ENCODE results near the gene CPT2. TPM values are rescaled to one million over a fixed set of nuclear protein-coding genes. Genes with fewer than 3 reads are reported as not detected.

The CPT2 gene
- total and polyA plus RNA-seq, 9 of the 15 experiments (the other 6 are each of a cell fraction or from before 2014, with no cell fraction given), result 7.6 to 25.1 (median 16.8) TPM

DNA sequence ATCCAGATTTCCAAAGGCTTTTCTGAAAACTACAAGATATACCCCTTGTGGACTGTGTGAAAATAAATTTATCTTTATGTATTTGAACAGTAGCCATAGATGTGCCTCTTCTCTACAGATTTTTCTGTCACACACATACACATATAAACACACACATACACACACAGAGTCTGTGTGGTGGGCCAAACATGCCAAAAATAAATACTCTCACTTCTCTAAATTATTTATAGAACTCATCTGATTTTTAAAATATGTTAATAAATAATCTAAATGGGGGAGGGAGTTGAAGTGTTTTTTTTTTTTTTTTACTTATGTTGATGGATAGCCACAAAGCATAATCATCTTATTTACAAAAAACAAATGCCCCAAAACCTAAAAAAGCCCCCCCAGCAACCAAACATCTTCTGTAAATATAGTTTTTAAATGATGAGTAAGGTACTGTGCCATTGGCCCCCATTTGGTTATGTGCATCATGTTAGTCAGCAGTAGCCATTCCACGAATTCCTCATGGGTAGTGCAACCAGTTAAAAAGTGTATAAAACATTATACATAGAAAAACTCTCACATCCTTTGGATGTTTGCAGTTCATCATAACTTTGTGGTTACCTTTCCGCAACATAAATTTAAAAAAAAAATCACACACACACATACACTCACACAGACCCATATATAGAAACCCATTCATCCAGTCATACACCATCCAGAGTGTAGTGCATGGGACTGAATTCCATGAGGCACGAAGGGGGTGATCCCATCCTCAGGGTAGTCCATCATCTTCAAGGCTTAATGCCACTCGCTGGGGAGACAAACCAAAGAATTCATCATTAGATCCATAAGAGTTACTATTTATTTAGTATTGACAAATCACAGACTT is 49.9 kb downstream of the CPT2 start:
- DNase-seq (ENCODE audit: extremely low read depth in 1 of 4, low spot score in 3 of 4) (no peak), FAIRE-seq (no peak), ATAC-seq (no peak)
- H3K27me3 ChIP-seq (ENCODE audit: control insufficient read depth in 2 of 2, insufficient read depth in 2 of 2, low read length in 2 of 2), result no peaks in the 10 kb centered on the region
- H3K79me2 ChIP-seq (ENCODE audit: control insufficient read depth, insufficient read depth, low read length), result no peaks in the 10 kb centered on the region
- intact Hi-C loops (cut with micrococcal nuclease), result no loop called here
- H3K9me3 ChIP-seq (replicated peaks; ENCODE audit: control insufficient read depth, insufficient read depth, low read depth, low read length), result no peaks in the 10 kb centered on the region
- in situ Hi-C loops (cut with MboI), result no loop called here
- ChIA-PET CTCF (ENCODE audit: low intra/inter-chr PET ratio) (no interaction called here), POLR2A (interaction anchor here (0.6 to 2.3 kb wide), 3 partner anchors 11 to 72 kb away, joined by 3 to 8 read pairs (median 4); no protein-coding TSS in a partner anchor)
- H3K4me3 ChIP-seq, result no peak overlapping the region
- no peak overlapping the region for H3K27ac ChIP-seq (ENCODE audit: extremely low read depth, low read depth, low read length)
- H2AFZ ChIP-seq (ENCODE audit: low read depth, low read length), result no peak overlapping the region
- BruUV-seq (replicated peaks), result no TSS peak
- WGBS (ENCODE audit: insufficient coverage, low coverage, missing lambda C conversion rate), result 92% methylated on average over 4 of the region's 4 CpGs
- no peaks in the 10 kb centered on the region for H3K4me1 ChIP-seq (replicated peaks in 1 of 2; ENCODE audit: control insufficient read depth in 2 of 2, insufficient read depth in 2 of 2, low read length in 2 of 2)
- H3K9me1 ChIP-seq (ENCODE audit: control insufficient read depth, insufficient read depth, low read length), result no peaks in the 10 kb centered on the region
- H3K4me2 ChIP-seq (ENCODE audit: insufficient read depth, low read length), result no peak overlapping the region
- H4K20me1 ChIP-seq (replicated peaks; ENCODE audit: control insufficient read depth, insufficient read depth, low read length), result no peaks in the 10 kb centered on the region
- peaks cover 60% of the 10 kb centered on the region for H3K36me3 ChIP-seq (ENCODE audit: control insufficient read depth, insufficient read depth, low read length)
- no peak overlapping the region for H3K9ac ChIP-seq (ENCODE audit: insufficient read depth in 1 of 2, low read depth in 2 of 2, low read length in 2 of 2)
- TF ChIP-seq SNIP1 (IDR thresholded peaks at IDR 0.05; ENCODE audit: low read depth), result no peak
- TF ChIP-seq NFYB (IDR thresholded peaks at IDR 0.05; ENCODE audit: extremely low read depth, insufficient read length), result no peak
- TF ChIP-seq ZNF197 (CRISPR knock-in tag; IDR thresholded peaks at IDR 0.05; ENCODE audit: low read depth), result no peak
- no peak for TF ChIP-seq ZNF354B (CRISPR knock-in tag; IDR thresholded peaks at IDR 0.05)
- no peak for TF ChIP-seq MAFK (IDR thresholded peaks at IDR 0.05; ENCODE audit: low read length)
- TF ChIP-seq, protein P1, sequence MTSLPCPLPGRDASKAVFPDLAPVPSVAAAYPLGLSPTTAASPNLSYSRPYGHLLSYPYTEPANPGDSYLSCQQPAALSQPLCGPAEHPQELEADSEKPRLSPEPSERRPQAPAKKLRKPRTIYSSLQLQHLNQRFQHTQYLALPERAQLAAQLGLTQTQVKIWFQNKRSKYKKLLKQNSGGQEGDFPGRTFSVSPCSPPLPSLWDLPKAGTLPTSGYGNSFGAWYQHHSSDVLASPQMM (CRISPR knock-in tag; IDR thresholded peaks at IDR 0.05), result no peak
- no peak for TF ChIP-seq MCM7 (IDR thresholded peaks at IDR 0.05)
- no peak for TF ChIP-seq SRF (CRISPR knock-in tag; IDR thresholded peaks at IDR 0.05)
- TF ChIP-seq ZNF165 (CRISPR knock-in tag; IDR thresholded peaks at IDR 0.05; ENCODE audit: borderline replicate concordance), result no peak
- TF ChIP-seq ZNF507 (tag; conservative IDR thresholded peaks at IDR 0.05), result no peak
- TF ChIP-seq RBM22 (IDR thresholded peaks at IDR 0.05; ENCODE audit: low read depth, low read length, poor library complexity, severe bottlenecking), result no peak
- TF ChIP-seq ATF1 (CRISPR knock-in tag; IDR thresholded peaks at IDR 0.05), result no peak
- TF ChIP-seq ATF1 (tag; IDR thresholded peaks at IDR 0.05), result no peak
- TF ChIP-seq NBN (IDR thresholded peaks at IDR 0.05; ENCODE audit: low read depth), result no peak
- TF ChIP-seq TAF9B (IDR thresholded peaks at IDR 0.05; ENCODE audit: partially characterized antibody), result no peak
- TF ChIP-seq CC2D1A (IDR thresholded peaks at IDR 0.05), result no peak
- no peak for TF ChIP-seq MTF1 (CRISPR knock-in tag; IDR thresholded peaks at IDR 0.05; ENCODE audit: borderline replicate concordance)
- TF ChIP-seq, protein P2, sequence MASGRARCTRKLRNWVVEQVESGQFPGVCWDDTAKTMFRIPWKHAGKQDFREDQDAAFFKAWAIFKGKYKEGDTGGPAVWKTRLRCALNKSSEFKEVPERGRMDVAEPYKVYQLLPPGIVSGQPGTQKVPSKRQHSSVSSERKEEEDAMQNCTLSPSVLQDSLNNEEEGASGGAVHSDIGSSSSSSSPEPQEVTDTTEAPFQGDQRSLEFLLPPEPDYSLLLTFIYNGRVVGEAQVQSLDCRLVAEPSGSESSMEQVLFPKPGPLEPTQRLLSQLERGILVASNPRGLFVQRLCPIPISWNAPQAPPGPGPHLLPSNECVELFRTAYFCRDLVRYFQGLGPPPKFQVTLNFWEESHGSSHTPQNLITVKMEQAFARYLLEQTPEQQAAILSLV (tag; IDR thresholded peaks at IDR 0.05), result no peak
- TF ChIP-seq HDAC1 (IDR thresholded peaks at IDR 0.05), result no peak
